G401 (cell line): ENCODE results near the gene FHL1. TPM values are rescaled to one million over a fixed set of nuclear protein-coding genes. Genes with fewer than 3 reads are reported as not detected.

Source experiments
- DNase-seq: peaks from one replicate; pipeline ENCODE4 v3.0.0-alpha.2; 2015; ENCODE audit warnings: low spot score
- in situ Hi-C: cut with HindIII; loops from 2 replicates; pipeline ENCODE4 v1.10.0; 2016; ENCODE audit warnings: low sequenced_read_pairs, mixed read lengths
- total RNA-seq: library from RNA; depleted of rRNA; stranded (reverse); fragments of >200 nt; shearing (Covaris generic); gene quantifications from 2 replicates; pipeline ENCODE4 v1.2.3, GENCODE V29; 2014

FHL1 gene
- total RNA-seq, 1 experiment from 2014 or later: 5.1 TPM

GRCh38 chrX:136202889-136203288 is 55.6 kb downstream of the FHL1 start:
- in situ Hi-C loops: no loop called here
- DNase-seq: no peak

GRCh38 chrX:136203438-136203837 is 56.1 kb downstream of the FHL1 start:
- no peak for DNase-seq
- in situ Hi-C loops: no loop called here

GRCh38 chrX:136203951-136204350 is 56.6 kb downstream of the FHL1 start:
- no peak for DNase-seq
- in situ Hi-C loops: no loop called here

- in situ Hi-C loops: no loop called here
- no peak for DNase-seq
Observed at GRCh38 chrX:136204571-136204970, 57.2 kb downstream of the FHL1 start.

GRCh38 chrX:136205882-136206380 is 58.6 kb downstream of the FHL1 start:
- in situ Hi-C loops: no loop called here

GRCh38 chrX:136206916-136207315 is 59.6 kb downstream of the FHL1 start:
- in situ Hi-C loops: no loop called here
- no peak for DNase-seq

More at GRCh38 chrX:136205882-136206380, 58.6 kb downstream of the FHL1 start:
- DNase-seq: no peak

GRCh38 chrX:136207546-136207945 is 60.2 kb downstream of the FHL1 start:
- in situ Hi-C loops: no loop called here
- no peak for DNase-seq

- in situ Hi-C loops: no loop called here
- peak; percentile 60 for DNase-seq
Observed at GRCh38 chrX:136209016-136209738, 61.8 kb downstream of the FHL1 start.

GRCh38 chrX:136209751-136210150 is 62.4 kb downstream of the FHL1 start:
- no peak for DNase-seq
- in situ Hi-C loops: no loop called here

GRCh38 chrX:136210243-136210642 is 62.9 kb downstream of the FHL1 start:
- in situ Hi-C loops: no loop called here
- DNase-seq: no peak

- in situ Hi-C loops: no loop called here
- DNase-seq: no peak
Observed at GRCh38 chrX:136210806-136211205, 63.5 kb downstream of the FHL1 start.

GRCh38 chrX:136211766-136212556 is 64.6 kb downstream of the FHL1 start:
- in situ Hi-C loops: no loop called here
- DNase-seq: no peak

GRCh38 chrX:136212557-136213111 is 65.3 kb downstream of the FHL1 start:
- in situ Hi-C loops: no loop called here
- no peak for DNase-seq

- no peak for DNase-seq
- in situ Hi-C loops: no loop called here
Observed at GRCh38 chrX:136214551-136214950, 67.2 kb downstream of the FHL1 start.

GRCh38 chrX:136215559-136215958 is 68.2 kb downstream of the FHL1 start:
- DNase-seq: no peak
- in situ Hi-C loops: no loop called here

- DNase-seq: no peak
- in situ Hi-C loops: no loop called here
Observed at GRCh38 chrX:136219893-136220292, 72.6 kb downstream of the FHL1 start.

GRCh38 chrX:136220540-136220939 is 73.2 kb downstream of the FHL1 start:
- in situ Hi-C loops: no loop called here
- DNase-seq: no peak

GRCh38 chrX:136220951-136221350 is 73.6 kb downstream of the FHL1 start:
- DNase-seq: no peak
- in situ Hi-C loops: no loop called here

- DNase-seq: no peak
- in situ Hi-C loops: no loop called here
Observed at GRCh38 chrX:136221851-136222513, 74.6 kb downstream of the FHL1 start.

- in situ Hi-C loops: no loop called here
- DNase-seq: no peak
Observed at GRCh38 chrX:136227074-136227473, 79.7 kb downstream of the FHL1 start.
